Endodermal cell (in vitro differentiated cells): ENCODE measurements around the gene GSTM1. TPM values are rescaled to one million over a fixed set of nuclear protein-coding genes. Genes with fewer than 3 reads are reported as not detected.

Source experiments
- DNase-seq: peaks from one replicate; pipeline ENCODE4 v3.0.0-alpha.2; 2017
- H3K27ac ChIP-seq: 2 replicates; pipeline ENCODE4 v1.5.1; 2013; ENCODE audit warnings: mild to moderate bottlenecking, low read depth, low read length, moderate library complexity
- H3K27me3 ChIP-seq: 2 replicates; pipeline ENCODE4 v1.6.1; 2013; ENCODE audit warnings: mild to moderate bottlenecking, low read length, moderate library complexity; ENCODE audit not compliant: insufficient read depth, control insufficient read depth, poor library complexity, severe bottlenecking
- H3K36me3 ChIP-seq: 2 replicates; pipeline ENCODE4 v1.7.0; 2013; ENCODE audit warnings: mild to moderate bottlenecking, low read length, moderate library complexity; ENCODE audit not compliant: control insufficient read depth, insufficient read depth
- H3K4me1 ChIP-seq: one replicate; pipeline ENCODE4 v1.7.0; 2013; ENCODE audit warnings: low read length; ENCODE audit not compliant: control insufficient read depth, insufficient read depth
- H3K4me3 ChIP-seq: 2 replicates; pipeline ENCODE4 v1.5.1; 2013; ENCODE audit warnings: mild to moderate bottlenecking, low read length, moderate library complexity
- H3K9ac ChIP-seq: 2 replicates; pipeline ENCODE4 v1.6.1; 2013; ENCODE audit warnings: mild to moderate bottlenecking, low read length, moderate library complexity; ENCODE audit not compliant: poor library complexity, severe bottlenecking; ENCODE audit errors: extremely low read depth
- H3K9me3 ChIP-seq: 2 replicates; pipeline ENCODE4 v1.6.1; 2013; ENCODE audit warnings: mild to moderate bottlenecking, low read length, moderate library complexity; ENCODE audit not compliant: control insufficient read depth
- H3K27ac Mint-ChIP-seq: 2 replicates; pipeline ENCODE4 v1.8.0; 2020; ENCODE audit warnings: mixed read lengths
- H3K27me3 Mint-ChIP-seq: 2 replicates; pipeline ENCODE4 v1.8.0; 2021; ENCODE audit warnings: mild to moderate bottlenecking, mixed read lengths; ENCODE audit not compliant: insufficient read depth
- H3K36me3 Mint-ChIP-seq: 2 replicates; pipeline ENCODE4 v1.8.0; 2020; ENCODE audit warnings: low read depth, mixed read lengths
- H3K4me1 Mint-ChIP-seq: 2 replicates; pipeline ENCODE4 v1.8.0; 2020; ENCODE audit warnings: mixed read lengths
- H3K4me3 Mint-ChIP-seq: 2 replicates; pipeline ENCODE4 v1.8.0; 2020; ENCODE audit warnings: mild to moderate bottlenecking, moderate library complexity, mixed read lengths
- H3K9me3 Mint-ChIP-seq: 2 replicates; pipeline ENCODE4 v1.8.0; 2020; ENCODE audit warnings: mild to moderate bottlenecking, mixed read lengths
- CTCF ChIP-seq: fragments of 200-600 bp; sonication (generic); conservative IDR thresholded peaks from 2 replicates; pipeline ENCODE4 v1.5.0; 2021; ENCODE audit warnings: antibody characterized with exemption, mild to moderate bottlenecking
- WGBS, 2 experiments: methylation state at CpG; one replicate each; pipeline versions ENCODE4 v1.1.5 to v1.1.7; 2013; ENCODE audit warnings: missing lambda C conversion rate in 2 of 2, mixed read lengths in 1 of 2; ENCODE audit not compliant: insufficient coverage in 1 of 2, insufficient read length in 1 of 2; 5-methylcytosine and 5-hydroxymethylcytosine counted together
- total RNA-seq, 2 donors: library from RNA; stranded (reverse); fragmentation: NEBNext Ultra II Directional in 1 of 2; extraction: Animal tissue kit (Norgen Biotek cat#: 25700) in 1 of 2; gene quantifications; 2 replicates in 1 of 2; 3 replicates in 1 of 2; pipeline ENCODE4 v1.2.1, GENCODE V29; 2021

Gene GSTM1
- total RNA-seq, 2 donors from 2014 or later = 23.0 to 65.6 TPM

- Histone ChIP-seq H3K4me1 (no peaks in the 10 kb centered on the region), H3K27me3 (no peaks in the 10 kb centered on the region), H3K36me3 (no peaks in the 10 kb centered on the region), H3K9me3 (peaks cover 13% of the 10 kb centered on the region), H3K27ac (no peak overlapping the region), H3K4me3 (no peak overlapping the region), H3K9ac (no peak overlapping the region)
- Mint-ChIP-seq H3K27me3 (peaks cover 7% of the 10 kb centered on the region), H3K4me1 (peaks cover 4% of the 10 kb centered on the region), H3K36me3 (peaks cover 5% of the 10 kb centered on the region), H3K4me3 (no peak overlapping the region), H3K27ac (no peak overlapping the region), H3K9me3 (peaks cover 29% of the 10 kb centered on the region)
- TF ChIP-seq CTCF = no peak
- 89 to 96% methylated on average over 5 to 6 of the region's 7 CpGs for WGBS, 2 experiments
- DNase-seq = no peak
Measured at GRCh38 chr1:109728870-109729269, 41.3 kb downstream of the GSTM1 start.

GRCh38 chr1:109730666-109731065 lies 43.0 kb downstream of the GSTM1 start:
- Histone ChIP-seq H3K36me3 (no peaks in the 10 kb centered on the region), H3K4me1 (no peaks in the 10 kb centered on the region), H3K9me3 (peaks cover 18% of the 10 kb centered on the region), H3K27ac (peak overlapping the region; percentile 55), H3K4me3 (no peak overlapping the region), H3K9ac (no peak overlapping the region), H3K27me3 (no peaks in the 10 kb centered on the region)
- Mint-ChIP-seq H3K4me1 (peaks cover 4% of the 10 kb centered on the region), H3K4me3 (no peak overlapping the region), H3K27ac (no peak overlapping the region), H3K9me3 (peaks cover 26% of the 10 kb centered on the region), H3K36me3 (peaks cover 7% of the 10 kb centered on the region), H3K27me3 (peaks cover 5% of the 10 kb centered on the region)
- no peak for DNase-seq
- 63 to 81% methylated on average over 5 to 6 of the region's 6 CpGs for WGBS, 2 experiments
- TF ChIP-seq CTCF = no peak

DNA sequence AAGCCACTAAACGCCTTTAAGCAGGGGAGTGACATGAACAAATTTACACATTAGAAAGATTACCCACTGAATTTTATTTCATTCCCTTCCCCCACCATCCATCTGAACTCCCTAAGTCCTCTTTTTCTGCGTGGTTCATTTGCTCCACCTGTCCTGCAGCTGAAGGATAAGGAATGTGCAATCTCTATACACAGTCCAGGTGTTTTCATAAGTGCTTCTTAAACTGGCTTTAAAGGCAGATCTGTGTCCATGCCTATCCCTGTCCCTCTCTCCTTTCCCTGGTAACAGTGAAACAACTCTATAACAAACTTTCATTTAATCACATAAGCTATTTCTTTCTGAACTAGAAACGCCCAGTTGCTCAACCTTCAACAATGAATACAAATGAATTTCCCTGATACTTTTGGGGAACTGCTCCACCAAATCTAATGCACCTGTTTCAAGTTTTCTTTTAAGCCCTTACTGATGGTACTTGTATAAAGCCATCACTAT lies 44.8 kb downstream of the GSTM1 start:
- Mint-ChIP-seq H3K9me3 (peaks cover 10% of the 10 kb centered on the region), H3K4me3 (no peak overlapping the region), H3K4me1 (peaks cover 4% of the 10 kb centered on the region), H3K27me3 (peaks cover 13% of the 10 kb centered on the region), H3K36me3 (peaks cover 13% of the 10 kb centered on the region), H3K27ac (no peak overlapping the region)
- TF ChIP-seq CTCF = no peak
- Histone ChIP-seq H3K9me3 (peaks cover 9% of the 10 kb centered on the region), H3K27me3 (peaks cover 7% of the 10 kb centered on the region), H3K9ac (no peak overlapping the region), H3K4me1 (no peaks in the 10 kb centered on the region), H3K4me3 (no peak overlapping the region), H3K36me3 (no peaks in the 10 kb centered on the region), H3K27ac (no peak overlapping the region)
- WGBS, 2 experiments = 83 to 96% methylated on average over 3 of the region's 3 CpGs
- no peak for DNase-seq
